HG02571 (cell line): ENCODE data around the gene ADH6.
"Not testable (repeated sequence)": the region's sequence is repeated elsewhere in the genome, so short reads cannot be mapped to it uniquely, and the experiment has no call there.

Experiments
- ATAC-seq: cut with Tn5 transposase; IDR thresholded peaks from one replicate; pipeline ENCODE4 v1.9.1; 2021; ENCODE audit warnings: mild to moderate bottlenecking, moderate library complexity; ENCODE audit not compliant: unreplicated experiment

The ADH6 gene

DNA sequence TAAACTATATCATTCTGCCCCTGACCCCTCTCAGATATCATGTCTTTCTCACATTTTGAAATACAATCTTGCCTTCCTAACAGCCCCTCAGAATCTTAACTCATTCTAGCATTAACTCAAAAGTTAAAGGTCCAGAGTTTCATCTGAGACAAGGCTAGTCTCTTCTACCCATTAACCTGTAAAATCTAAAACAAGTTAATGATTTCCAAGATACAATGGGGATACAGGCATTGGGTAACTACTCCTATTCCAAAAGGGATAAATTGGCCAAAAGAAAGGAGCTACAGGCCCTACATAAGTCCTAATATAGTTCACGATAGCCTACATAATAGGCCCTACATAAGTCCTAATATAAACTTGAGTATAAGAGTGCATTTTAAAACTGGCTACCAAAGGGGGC, 18.9 kb downstream of the ADH6 start:
- ATAC-seq = no peak

- no peak for ATAC-seq
Observed at GRCh38 chr4:99190336-99190735, 28.7 kb downstream of the ADH6 start.

DNA sequence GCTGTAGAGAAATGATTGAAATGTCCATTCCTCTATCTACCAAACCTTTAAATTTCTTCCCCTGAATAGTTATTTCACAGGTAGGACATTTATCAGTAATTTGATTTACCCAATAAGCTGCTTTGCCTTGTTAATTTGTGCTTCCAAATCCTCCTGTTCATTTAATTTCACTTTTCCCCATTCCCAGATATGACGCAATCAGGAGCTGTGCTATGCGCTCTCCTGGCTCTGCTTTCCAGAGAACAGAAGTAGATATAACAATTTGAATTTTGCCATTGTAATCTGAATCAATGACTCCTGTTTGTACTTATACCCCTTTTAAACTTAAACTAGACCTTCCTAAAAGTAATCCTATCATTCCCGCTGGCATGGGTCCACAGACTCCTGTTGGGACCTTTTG, 29.1 kb downstream of the ADH6 start:
- ATAC-seq = not testable (repeated sequence)

DNA sequence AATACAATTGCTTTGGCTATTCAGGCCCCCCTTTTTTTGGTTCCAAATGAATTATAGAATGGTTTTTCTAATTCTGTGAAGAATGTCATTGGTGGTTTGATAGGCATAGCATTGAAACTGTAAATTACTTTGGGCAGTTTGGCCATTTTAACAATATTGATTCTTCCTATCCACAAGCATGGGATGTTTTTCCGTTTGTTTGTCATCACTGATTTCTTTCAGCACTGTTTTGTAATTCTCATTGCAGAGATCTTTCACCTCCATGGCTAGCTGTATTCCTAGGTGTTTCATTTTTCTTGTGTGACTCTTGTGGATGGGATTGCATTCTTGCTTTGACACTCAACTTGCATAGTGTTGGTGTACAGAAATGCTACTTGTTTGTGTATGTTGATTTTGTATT, 33.0 kb downstream of the ADH6 start:
- ATAC-seq = no peak

GRCh38 chr4:99185581-99185980, 33.5 kb downstream of the ADH6 start:
- no peak for ATAC-seq

GRCh38 chr4:99180382-99181070, 38.5 kb downstream of the ADH6 start:
- ATAC-seq = no peak

DNA sequence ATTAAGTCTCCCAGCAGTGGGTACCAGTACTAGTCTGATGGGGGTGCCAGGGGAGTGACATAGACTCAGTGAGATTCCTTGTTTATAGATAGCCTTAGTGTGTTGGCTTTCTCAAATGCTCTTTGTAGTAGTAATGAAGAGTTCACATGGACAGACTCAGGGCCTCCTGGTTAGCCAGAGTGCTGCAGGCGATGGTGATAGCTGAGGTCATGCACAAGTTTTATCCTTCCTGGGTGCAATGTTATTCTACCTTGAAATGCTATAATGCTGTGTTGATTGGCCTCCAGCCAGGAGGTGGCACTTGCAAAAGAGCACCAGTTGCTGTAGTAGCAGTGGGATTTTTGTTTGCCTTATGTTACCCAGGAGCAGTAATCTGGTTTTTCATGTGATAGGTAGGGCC, 39.4 kb downstream of the ADH6 start:
- ATAC-seq = no peak

GRCh38 chr4:99179178-99179577, 39.9 kb downstream of the ADH6 start:
- no peak for ATAC-seq

DNA sequence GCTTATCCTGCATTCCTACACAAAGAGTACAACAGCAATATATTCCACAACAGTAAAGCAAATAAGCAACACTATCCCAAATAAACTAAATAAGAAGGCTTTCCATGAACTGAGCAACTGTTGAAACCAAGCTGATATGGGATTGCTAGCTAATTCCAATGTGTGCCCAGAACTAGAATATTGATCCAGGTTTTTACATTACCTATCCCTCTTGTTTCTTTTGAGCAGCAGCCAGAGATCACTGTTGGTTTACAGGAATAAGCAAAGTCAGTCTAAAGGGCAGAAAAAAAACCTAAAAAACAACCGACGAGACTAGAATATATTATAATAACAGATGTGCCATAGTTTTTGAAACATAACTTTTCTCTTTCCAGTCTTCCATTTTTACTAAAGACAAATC, 52.5 kb downstream of the ADH6 start:
- no peak for ATAC-seq

DNA sequence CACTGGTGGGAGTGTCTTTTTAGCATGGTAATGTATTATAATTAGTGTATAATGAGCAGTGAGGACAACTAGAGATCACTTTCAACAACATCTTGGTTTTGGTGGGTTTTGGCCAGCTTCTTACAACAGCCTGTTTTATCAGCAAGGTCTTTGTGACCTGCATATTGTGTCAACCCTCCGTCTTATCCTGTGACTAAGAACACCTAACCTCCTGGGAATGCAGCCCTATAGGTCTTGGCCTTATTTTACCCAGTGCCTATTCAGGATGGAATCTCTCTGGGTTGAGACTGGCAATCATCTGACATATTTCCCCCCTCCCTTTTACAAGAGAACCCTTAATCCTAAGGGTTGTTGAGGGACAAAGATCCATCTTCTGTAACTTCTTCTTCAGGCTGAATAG, 53.1 kb downstream of the ADH6 start:
- no peak for ATAC-seq

DNA sequence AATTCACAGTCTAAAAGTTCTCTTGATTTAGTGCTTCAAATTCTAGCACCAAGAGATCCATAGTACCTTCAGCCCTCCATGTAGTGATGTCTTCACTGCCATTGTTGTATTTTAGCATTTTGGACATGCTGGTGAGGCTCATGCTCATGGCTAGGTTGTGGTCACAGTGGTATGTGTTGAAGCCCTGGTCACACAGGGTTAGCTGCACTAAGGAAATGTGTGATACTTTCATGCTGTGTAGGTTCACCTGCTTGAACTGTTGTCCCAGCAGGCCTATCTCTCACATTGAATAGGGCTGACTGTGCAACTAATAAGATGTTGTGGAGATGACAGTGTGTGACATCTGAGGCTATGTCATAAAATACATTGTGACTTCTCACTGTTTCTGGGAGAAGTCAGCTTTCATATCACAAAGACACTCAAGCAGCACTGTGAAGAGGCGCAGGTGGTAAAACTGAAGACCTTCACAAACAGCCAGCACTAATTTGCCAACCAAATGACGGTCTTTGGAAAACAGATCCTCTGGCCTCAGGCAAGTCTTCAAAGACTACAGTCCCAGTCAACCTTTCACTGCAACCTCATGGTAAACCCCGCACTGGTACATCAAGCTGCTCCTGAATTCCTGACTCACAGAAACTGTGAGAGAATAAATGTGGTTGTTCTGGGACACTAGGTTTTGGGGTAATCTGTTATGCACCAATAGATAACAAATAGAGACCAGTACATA, 57.5 kb downstream of the ADH6 start:
- ATAC-seq = no peak

- no peak for ATAC-seq
Observed at GRCh38 chr4:99159699-99160098, 59.3 kb downstream of the ADH6 start.

- no peak for ATAC-seq
Observed at GRCh38 chr4:99157478-99157935, 61.5 kb downstream of the ADH6 start.

GRCh38 chr4:99156992-99157391, 62.1 kb downstream of the ADH6 start:
- no peak for ATAC-seq

DNA sequence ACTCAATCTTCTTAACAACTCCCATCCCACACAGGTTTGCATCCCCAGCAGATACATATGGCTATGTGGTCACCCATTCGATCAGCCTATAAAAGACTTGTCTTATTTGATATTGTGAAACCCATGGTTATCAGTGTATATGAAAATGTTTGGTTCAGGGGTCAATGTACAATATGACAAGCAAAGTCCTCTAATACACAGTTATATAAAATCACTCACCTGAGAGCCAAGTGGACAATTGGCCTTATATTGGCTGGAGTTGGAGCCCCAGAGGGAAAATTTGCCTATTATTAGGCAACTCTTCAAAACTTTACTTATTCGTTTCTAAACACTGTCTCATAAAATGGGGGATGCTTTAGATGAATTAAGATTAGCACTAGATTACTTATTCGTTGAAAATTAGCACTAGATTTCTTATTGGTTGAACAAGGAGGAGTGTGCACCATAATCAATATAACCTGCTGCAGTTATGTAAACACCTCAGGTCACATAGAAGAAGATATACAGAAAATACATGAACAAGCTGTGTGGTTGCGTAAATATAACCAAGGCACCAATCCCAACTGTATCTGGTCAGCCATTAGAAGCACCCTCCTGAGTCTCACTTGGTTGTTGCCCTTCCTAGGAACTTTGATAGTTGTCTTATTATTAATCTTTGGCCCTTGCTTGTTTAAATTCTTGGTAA, 64.2 kb downstream of the ADH6 start:
- ATAC-seq = no peak
